ENCODE data around the gene PID1. TPM values are rescaled to one million over a fixed set of nuclear protein-coding genes. Genes with fewer than 3 reads are reported as not detected.

The PID1 gene
- total and polyA plus RNA-seq, 4 donors: 13.3 to 52.0 (median 45.7) TPM

- TF ChIP-seq MAX (IDR thresholded peaks at IDR 0.05): no peak
- no peak for TF ChIP-seq JUND (IDR thresholded peaks at IDR 0.05)
Observed at GRCh38 chr2:229118336-229118735, 152.8 kb downstream of the PID1 start (continued).

GRCh38 chr2:229111744-229112143 is 159.3 kb downstream of the PID1 start:
- TF ChIP-seq EGR1 (IDR thresholded peaks at IDR 0.05; ENCODE audit: low read depth in 2 of 2) (no peak), NR2F2 (IDR thresholded peaks at IDR 0.05) (no peak), SP1 (IDR thresholded peaks at IDR 0.05) (no peak), FOXA1 (IDR thresholded peaks at IDR 0.05) (no peak)
- DNase-seq (ENCODE audit: low spot score): no peak

GRCh38 chr2:229109195-229109594 is 161.9 kb downstream of the PID1 start:
- Histone ChIP-seq H3K27ac (ENCODE audit: low read depth in 1 of 2, low read length in 2 of 2) (no peak overlapping the region), H3K9me3 (ENCODE audit: control insufficient read depth in 4 of 4, low read length in 3 of 4) (no peaks in the 10 kb centered on the region), H3K9ac (ENCODE audit: low read depth in 1 of 2, low read length in 2 of 2) (no peak overlapping the region), H3K36me3 (ENCODE audit: control insufficient read depth in 4 of 4, insufficient read depth in 3 of 4, low read depth in 1 of 4, low read length in 3 of 4) (peaks cover 0 to 6% (median 1%) of the 10 kb centered on the region in 4 donors), H3K4me3 (ENCODE audit: low read depth in 1 of 3, low read length in 3 of 3) (no peak overlapping the region), H3K27me3 (ENCODE audit: control insufficient read depth in 4 of 4, insufficient read depth in 4 of 4, low read length in 3 of 4) (no peaks in the 10 kb centered on the region), H3K4me1 (ENCODE audit: control insufficient read depth in 4 of 4, insufficient read depth in 4 of 4, low read length in 3 of 4) (peaks cover 0 to 10% (median 2%) of the 10 kb centered on the region in 4 donors)
- no peak for DNase-seq (ENCODE audit: low spot score)
- 95% methylated on average over 7 of the region's 7 CpGs for WGBS
- TF ChIP-seq GABPA (IDR thresholded peaks at IDR 0.05 in 1 of 2, conservative IDR thresholded peaks at IDR 0.05 in 1 of 2) (no peak), REST (IDR thresholded peaks at IDR 0.05) (no peak), SP1 (IDR thresholded peaks at IDR 0.05) (no peak), TAF1 (conservative IDR thresholded peaks at IDR 0.05) (no peak), ZBTB33 (IDR thresholded peaks at IDR 0.05) (no peak), HNF4A (conservative IDR thresholded peaks at IDR 0.05) (no peak), HNF4G (IDR thresholded peaks at IDR 0.05) (no peak), JUND (IDR thresholded peaks at IDR 0.05) (no peak), FOXA1 (IDR thresholded peaks at IDR 0.05) (no peak), MAX (IDR thresholded peaks at IDR 0.05) (no peak), ATF3 (IDR thresholded peaks at IDR 0.05) (no peak), EGR1 (IDR thresholded peaks at IDR 0.05; ENCODE audit: low read depth in 2 of 2) (no peak), RAD21 (IDR thresholded peaks at IDR 0.05) (no peak), YY1 (IDR thresholded peaks at IDR 0.05) (no peak), RXRA (IDR thresholded peaks at IDR 0.05) (no peak), CTCF (IDR thresholded peaks at IDR 0.05; ENCODE audit: low read depth, low read length, missing input control) (no peak)

More at GRCh38 chr2:229111744-229112143, 159.3 kb downstream of the PID1 start:
- Histone ChIP-seq H3K9me3 (ENCODE audit: control insufficient read depth in 4 of 4, low read length in 3 of 4) (no peaks in the 10 kb centered on the region), H3K4me1 (ENCODE audit: control insufficient read depth in 4 of 4, insufficient read depth in 4 of 4, low read length in 3 of 4) (no peaks in the 10 kb centered on the region), H3K36me3 (ENCODE audit: control insufficient read depth in 4 of 4, insufficient read depth in 3 of 4, low read depth in 1 of 4, low read length in 3 of 4) (peaks cover 0 to 4% (median 0%) of the 10 kb centered on the region in 4 donors), H3K27me3 (ENCODE audit: control insufficient read depth in 4 of 4, insufficient read depth in 4 of 4, low read length in 3 of 4) (no peaks in the 10 kb centered on the region), H3K9ac (ENCODE audit: low read depth in 1 of 2, low read length in 2 of 2) (no peak overlapping the region), H3K4me3 (ENCODE audit: low read depth in 1 of 3, low read length in 3 of 3) (no peak overlapping the region), H3K27ac (ENCODE audit: low read depth in 1 of 2, low read length in 2 of 2) (no peak overlapping the region)
- WGBS: 88% methylated on average over 5 of the region's 5 CpGs
